Adrenal gland (tissue), 5 donors: ENCODE data around the gene TNFRSF14.

Source experiments
- CTCF ChIP-seq, 6 experiments: fragments of 450-650 bp in 4 of 6; fragments of 200-600 bp in 2 of 6; sonication (generic) in 1 of 6; IDR thresholded peaks; 1 replicate in 5 of 6; 2 replicates in 1 of 6; pipeline versions ENCODE4 v1.5.1 to v1.8.0; 2016 to 2021; ENCODE audit warnings: antibody characterized with exemption in 6 of 6, mild to moderate bottlenecking in 2 of 6, moderate library complexity in 1 of 6
- POLR2A ChIP-seq, 2 donors: fragments of 450-650 bp; IDR thresholded peaks; one replicate each; pipeline ENCODE4 v1.6.1; 2017; ENCODE audit warnings: antibody characterized with exemption in 2 of 2, mild to moderate bottlenecking in 2 of 2, moderate library complexity in 1 of 2
- donor health status: DM: no; HTN: no; CAD: no.

GRCh38 chr1:2528611-2528965 is 27.6 kb upstream of the TNFRSF14 start:
- TF ChIP-seq CTCF (IDR thresholded peaks at IDR 0.05) = no peak
- no peak for TF ChIP-seq POLR2A (IDR thresholded peaks at IDR 0.05)
